Subcutaneous abdominal adipose tissue (tissue), 5 donors: ENCODE data around the gene AKIRIN2.

Experiments used
- H3K27ac ChIP-seq: one replicate; pipeline ENCODE4 v1.7.0; 2013; ENCODE audit warnings: low read depth, mild to moderate bottlenecking, inconsistent platforms, low read length, moderate library complexity
- H3K27me3 ChIP-seq, 5 donors: one replicate each; pipeline ENCODE4 v1.7.0; 2013; ENCODE audit warnings: low read length in 5 of 5, inconsistent platforms in 1 of 5; ENCODE audit not compliant: control insufficient read depth in 5 of 5, insufficient read depth in 4 of 5
- H3K36me3 ChIP-seq, 5 donors: one replicate each; pipeline ENCODE4 v1.7.0; 2013; ENCODE audit warnings: low read length in 5 of 5; ENCODE audit not compliant: control insufficient read depth in 5 of 5, insufficient read depth in 5 of 5
- H3K4me1 ChIP-seq, 5 donors: one replicate each; pipeline ENCODE4 v1.7.0; 2013; ENCODE audit warnings: low read length in 5 of 5, mild to moderate bottlenecking in 3 of 5, moderate library complexity in 1 of 5; ENCODE audit not compliant: control insufficient read depth in 5 of 5, insufficient read depth in 5 of 5
- H3K4me3 ChIP-seq, 5 donors: one replicate each; pipeline ENCODE4 v1.7.0; 2013; ENCODE audit warnings: low read length in 5 of 5, low read depth in 1 of 5
- H3K9ac ChIP-seq, 5 donors: one replicate each; pipeline ENCODE4 v1.7.0; 2013; ENCODE audit warnings: low read length in 5 of 5, mild to moderate bottlenecking in 4 of 5, moderate library complexity in 3 of 5
- H3K9me3 ChIP-seq, 5 donors: one replicate each; pipeline ENCODE4 v1.7.0; 2013; ENCODE audit warnings: low read length in 5 of 5; ENCODE audit not compliant: control insufficient read depth in 5 of 5
- donor health status: healthy.
- donor health status: healthy.
- donor health status: healthy.
- donor health status: healthy.
- donor health status: healthy.

AKIRIN2 gene

DNA sequence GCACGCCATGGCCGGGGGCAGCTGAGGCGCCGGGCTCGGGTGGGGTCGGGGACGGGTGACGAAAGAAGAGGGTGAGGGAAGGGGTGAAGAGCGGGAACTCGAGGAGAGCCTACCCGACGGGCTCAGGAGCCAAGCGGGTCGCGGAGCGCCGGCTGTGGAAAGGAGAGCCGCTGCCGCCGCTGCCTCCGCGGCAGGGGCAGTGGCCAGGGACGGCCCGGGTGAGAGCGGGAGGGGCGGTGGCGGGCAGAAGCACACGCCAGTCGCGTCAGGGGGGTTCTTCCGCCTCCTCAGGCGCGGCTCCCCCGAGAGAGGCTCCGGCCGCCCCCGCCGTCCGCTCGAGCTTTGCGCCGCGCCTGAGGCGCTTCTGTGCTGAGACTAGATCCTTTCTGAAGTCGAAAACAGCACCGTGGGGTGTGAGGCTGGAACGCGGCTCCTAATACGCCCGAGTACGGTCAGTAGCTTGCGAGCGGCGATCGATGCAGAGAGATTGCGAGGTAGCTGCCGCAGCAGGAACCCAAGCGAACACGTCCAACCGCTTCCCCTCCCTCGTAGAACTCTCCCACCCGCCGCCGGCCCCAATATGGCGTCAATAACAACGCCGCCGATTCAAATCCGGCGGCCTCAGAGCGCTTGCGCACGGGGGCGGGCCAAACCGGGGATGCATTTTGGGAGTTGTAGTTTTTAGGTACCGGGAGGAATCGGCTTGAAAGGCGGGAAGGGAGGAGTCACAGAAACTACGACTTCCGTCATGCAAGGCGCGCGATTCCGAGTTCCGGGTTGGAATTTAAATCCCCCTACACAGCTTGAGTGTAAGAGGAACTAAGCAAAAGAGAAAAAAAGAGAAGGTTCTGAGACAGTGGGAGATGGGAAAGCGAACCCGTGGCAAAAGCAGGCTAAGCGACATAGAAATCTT, at the start of gene AKIRIN2:
Gene AKIRIN2 (minus strand): TSS at position 558 of the 913 bp plus-strand sequence. CDS start 549 bp downstream, at position 9.
- Histone ChIP-seq H3K4me3 (peak within 1 kb of the TSS; percentile 80 to 98 (median 97)), H3K27me3 (no peaks in the 10 kb centered on the region), H3K36me3 (no peaks in the 10 kb centered on the region), H3K9ac (peak within 1 kb of the TSS; percentile 42 to 100 (median 99)), H3K9me3 (no peaks in the 10 kb centered on the region), H3K4me1 (peaks cover 0 to 36% (median 28%) of the 10 kb centered on the region in 5 donors), H3K27ac (peak within 1 kb of the TSS; percentile 99)

DNA sequence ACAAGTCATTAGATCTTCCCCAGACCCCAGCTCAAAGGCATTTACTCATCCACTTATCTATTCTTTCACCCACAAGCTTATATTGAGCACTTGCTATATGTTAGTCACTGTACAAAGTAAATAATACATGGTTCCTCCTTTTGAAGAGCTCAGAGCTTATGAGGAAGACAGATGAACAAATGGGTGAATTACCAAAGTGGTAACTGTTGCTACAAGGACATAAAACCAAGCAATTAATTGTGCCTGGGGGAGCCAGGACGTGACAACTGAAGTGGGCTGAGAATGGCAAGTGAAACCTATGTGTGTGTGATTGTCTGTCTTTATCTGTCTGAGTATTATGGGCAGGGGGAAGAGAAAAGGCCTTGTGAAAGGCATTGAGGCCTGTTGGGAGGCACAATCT, 45.6 kb upstream of the AKIRIN2 start:
- Histone ChIP-seq H3K27ac (no peak overlapping the region), H3K27me3 (no peaks in the 10 kb centered on the region), H3K36me3 (no peaks in the 10 kb centered on the region), H3K4me3 (no peak overlapping the region), H3K9ac (no peak overlapping the region), H3K9me3 (no peaks in the 10 kb centered on the region), H3K4me1 (no peaks in the 10 kb centered on the region)

DNA sequence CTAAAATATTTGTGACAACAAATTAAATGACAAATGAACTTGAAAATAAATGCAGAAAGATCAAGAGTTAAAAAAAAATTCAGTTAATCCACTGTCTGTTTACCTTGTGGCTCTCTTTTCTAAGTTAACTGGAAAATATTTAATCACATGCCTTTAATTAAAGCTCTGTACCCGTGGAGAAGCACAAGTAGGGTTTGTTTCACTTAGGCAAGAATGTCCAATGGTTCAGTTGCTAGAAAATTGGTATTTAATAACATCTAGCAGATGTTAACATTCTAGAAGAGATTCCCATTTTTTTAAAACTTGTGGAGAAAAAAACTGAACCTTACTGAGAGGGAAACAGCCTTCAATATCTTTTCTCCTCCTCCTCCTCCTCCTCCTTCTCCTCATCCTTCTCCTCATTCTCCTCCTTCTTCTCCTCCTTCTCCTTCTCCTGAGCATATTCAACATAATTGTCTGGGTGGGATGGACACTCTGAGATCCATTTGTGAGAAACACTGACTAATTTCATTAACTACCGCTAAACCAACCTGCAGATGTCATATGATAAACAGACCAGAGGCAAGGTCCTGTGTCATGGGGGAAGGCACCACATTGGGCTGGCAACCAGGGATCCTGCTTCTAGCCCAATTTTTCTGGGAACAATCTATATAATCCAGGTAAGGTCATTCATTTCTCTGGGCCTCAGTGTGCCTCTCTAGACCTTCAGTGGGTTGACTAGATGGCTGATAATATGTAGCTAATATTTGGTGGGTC, 44.1 kb upstream of the AKIRIN2 start:
- Histone ChIP-seq H3K4me3 (no peak overlapping the region), H3K4me1 (no peaks in the 10 kb centered on the region), H3K36me3 (no peaks in the 10 kb centered on the region), H3K27me3 (no peaks in the 10 kb centered on the region), H3K9ac (no peak overlapping the region), H3K9me3 (peaks cover 0 to 3% (median 0%) of the 10 kb centered on the region in 5 donors), H3K27ac (no peak overlapping the region)

DNA sequence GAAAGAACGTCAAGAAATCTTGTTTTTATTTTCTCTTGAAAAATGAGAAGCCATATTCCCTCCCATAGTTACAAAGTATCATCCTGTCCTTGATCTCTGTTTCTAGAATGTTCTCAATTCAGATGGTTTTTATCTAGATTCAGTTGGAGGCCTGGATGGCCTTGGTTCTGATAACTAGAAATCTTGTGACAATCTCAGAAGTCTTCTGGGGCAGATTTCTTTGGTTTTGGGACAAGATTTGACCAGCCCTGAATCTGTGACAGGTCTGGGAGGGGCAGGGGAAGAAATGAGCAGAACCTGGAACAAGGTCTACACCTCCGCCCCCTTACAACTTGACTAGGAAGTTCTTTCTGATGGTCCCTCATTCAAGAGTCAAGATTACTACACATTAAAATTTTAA, 41.4 kb upstream of the AKIRIN2 start:
- no peak overlapping the region for H3K27ac ChIP-seq
- H3K4me3 ChIP-seq, result no peak overlapping the region
- no peaks in the 10 kb centered on the region for H3K4me1 ChIP-seq
- H3K27me3 ChIP-seq, result no peaks in the 10 kb centered on the region
- no peaks in the 10 kb centered on the region for H3K36me3 ChIP-seq
- no peak overlapping the region for H3K9ac ChIP-seq
- peaks cover 0 to 3% (median 0%) of the 10 kb centered on the region in 5 donors for H3K9me3 ChIP-seq

DNA sequence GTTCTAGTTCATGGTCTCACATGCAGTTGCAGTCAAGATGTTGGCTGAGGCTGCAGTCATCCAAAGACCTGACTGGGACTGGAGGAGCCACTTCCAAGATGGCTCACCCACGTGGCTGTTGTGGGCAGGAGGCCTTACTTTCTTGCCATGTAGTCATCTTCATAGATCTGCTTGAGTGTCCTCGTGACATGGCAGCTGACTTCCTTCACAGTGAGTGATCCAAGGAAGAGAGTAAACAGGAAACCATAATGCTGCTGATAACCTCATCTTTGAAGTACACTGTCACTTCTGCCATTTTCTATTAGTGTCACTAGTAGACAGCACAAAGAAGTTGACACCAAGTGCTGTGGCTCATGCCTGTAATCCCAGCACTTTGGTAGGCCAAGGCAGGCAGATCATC, 40.1 kb upstream of the AKIRIN2 start:
- H3K9me3 ChIP-seq, result peaks cover 0 to 3% (median 0%) of the 10 kb centered on the region in 5 donors
- H3K36me3 ChIP-seq, result no peaks in the 10 kb centered on the region
- H3K27ac ChIP-seq, result no peak overlapping the region
- H3K4me3 ChIP-seq, result no peak overlapping the region
- no peak overlapping the region for H3K9ac ChIP-seq
- no peaks in the 10 kb centered on the region for H3K27me3 ChIP-seq
- H3K4me1 ChIP-seq, result no peaks in the 10 kb centered on the region

DNA sequence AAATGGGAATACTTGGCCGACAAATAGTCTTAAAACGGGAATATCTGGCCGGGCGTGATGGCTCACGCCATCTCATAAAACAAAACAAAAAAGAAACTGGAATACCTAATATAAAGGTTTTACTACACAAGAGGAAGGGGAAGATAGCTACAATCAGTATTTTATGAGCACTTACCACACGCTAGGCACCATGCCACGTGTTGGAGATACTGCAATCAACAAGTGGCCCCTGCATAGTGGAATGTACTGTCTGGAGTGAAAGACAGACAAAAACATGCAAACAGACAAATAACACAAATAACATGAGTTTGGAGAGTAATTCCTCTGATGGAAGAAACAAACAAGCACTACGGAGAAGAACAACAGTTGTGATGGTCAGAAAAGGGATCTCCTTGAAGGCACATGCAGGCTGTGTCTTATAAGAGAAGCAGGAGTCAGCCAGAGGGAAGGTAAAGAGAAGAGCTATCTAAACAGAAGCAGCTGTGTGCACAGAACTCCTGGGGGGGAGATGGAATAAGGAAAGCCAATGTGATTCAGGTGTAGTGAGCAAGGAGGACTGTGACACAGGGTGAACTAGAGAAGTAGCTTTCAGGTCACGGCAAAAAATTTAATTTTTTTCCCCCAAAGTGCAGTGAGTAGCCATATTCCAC, 39.1 kb upstream of the AKIRIN2 start:
- Histone ChIP-seq H3K4me1 (no peaks in the 10 kb centered on the region), H3K27ac (no peak overlapping the region), H3K4me3 (no peak overlapping the region), H3K9ac (no peak overlapping the region), H3K36me3 (no peaks in the 10 kb centered on the region), H3K9me3 (peaks cover 0 to 3% (median 0%) of the 10 kb centered on the region in 5 donors), H3K27me3 (no peaks in the 10 kb centered on the region)

DNA sequence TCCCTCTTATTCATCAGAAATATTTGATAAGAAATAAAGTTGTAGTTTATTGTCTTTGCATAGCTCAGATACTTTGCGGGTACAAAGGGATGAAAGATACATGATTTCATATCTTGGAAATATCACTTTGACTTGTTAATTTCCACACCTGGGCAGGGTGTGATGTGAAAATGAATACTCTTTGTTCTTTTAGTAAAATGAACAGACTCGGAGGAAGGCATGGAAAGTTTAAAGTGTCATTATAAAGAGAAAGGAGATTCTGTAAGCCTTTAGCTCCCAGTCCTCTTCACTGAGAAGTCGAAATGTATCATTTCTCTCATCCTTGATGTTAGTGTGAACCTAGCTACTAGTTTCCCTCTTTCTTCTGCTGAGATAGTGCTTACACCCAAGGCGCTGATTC, 36.7 kb upstream of the AKIRIN2 start:
- no peak overlapping the region for H3K27ac ChIP-seq
- peaks cover 0 to 3% (median 0%) of the 10 kb centered on the region in 5 donors for H3K9me3 ChIP-seq
- no peak overlapping the region for H3K9ac ChIP-seq
- no peak overlapping the region for H3K4me3 ChIP-seq
- no peaks in the 10 kb centered on the region for H3K27me3 ChIP-seq
- no peaks in the 10 kb centered on the region for H3K4me1 ChIP-seq
- no peaks in the 10 kb centered on the region for H3K36me3 ChIP-seq

DNA sequence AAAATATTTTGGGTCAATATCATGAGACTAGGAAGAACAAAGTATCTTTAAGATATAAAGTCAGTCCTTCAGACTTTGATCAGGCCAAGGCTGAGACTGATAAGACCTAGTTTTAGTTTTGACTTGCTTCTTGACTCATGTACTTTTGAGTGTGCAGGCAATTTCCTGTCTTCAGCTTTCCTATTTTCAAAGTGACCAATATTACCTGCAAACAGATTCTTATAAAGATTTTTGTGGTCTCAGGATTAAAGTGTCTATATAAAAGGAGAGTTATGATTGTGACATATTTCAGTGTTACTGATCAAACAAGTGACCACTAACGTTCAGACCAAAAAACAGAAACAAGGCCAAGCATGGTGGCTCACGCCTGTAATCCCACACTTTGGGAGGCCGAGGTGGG, 36.0 kb upstream of the AKIRIN2 start:
- H3K27ac ChIP-seq, result no peak overlapping the region
- H3K4me3 ChIP-seq, result no peak overlapping the region
- H3K9me3 ChIP-seq, result peaks cover 0 to 3% (median 0%) of the 10 kb centered on the region in 5 donors
- H3K4me1 ChIP-seq, result no peaks in the 10 kb centered on the region
- H3K9ac ChIP-seq, result no peak overlapping the region
- H3K36me3 ChIP-seq, result no peaks in the 10 kb centered on the region
- no peaks in the 10 kb centered on the region for H3K27me3 ChIP-seq

DNA sequence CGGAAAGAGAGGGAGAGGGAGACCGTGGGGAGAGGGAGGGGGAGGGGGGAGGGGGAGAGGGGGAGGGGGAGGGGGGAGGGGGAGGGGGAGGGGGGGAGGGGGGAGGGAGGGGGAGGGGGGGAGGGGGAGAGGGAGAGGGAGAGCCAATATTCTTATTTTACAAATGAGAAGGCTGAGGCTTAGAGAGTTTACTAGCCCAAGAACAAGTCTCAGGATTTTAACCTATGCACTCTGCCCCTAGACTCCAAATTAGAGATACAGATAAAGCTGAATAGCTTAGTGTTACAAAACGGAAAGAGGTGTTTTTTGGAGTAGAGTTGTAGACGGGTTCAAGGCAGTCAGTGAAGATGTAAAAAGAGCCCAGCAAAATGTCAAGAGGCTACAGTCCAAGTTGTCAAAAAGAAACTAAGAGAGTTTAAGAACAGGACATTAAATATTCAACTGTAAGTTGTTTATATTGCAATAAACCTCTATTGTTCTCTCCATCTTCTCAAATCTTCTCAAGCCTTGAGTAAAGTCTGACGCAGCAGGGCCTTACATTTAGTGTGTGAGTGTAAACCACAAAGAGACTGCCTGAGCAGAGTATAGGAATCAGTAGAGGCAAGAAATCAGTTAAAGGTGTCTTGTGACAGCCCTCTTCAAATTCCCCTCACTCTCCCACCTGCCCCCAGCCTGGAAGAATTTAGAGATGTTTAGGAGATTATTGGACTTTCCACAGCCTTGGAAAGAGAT, 34.9 kb upstream of the AKIRIN2 start:
- no peaks in the 10 kb centered on the region for H3K27me3 ChIP-seq
- H3K4me3 ChIP-seq, result no peak overlapping the region
- no peaks in the 10 kb centered on the region for H3K36me3 ChIP-seq
- H3K9me3 ChIP-seq, result peaks cover 0 to under 1% (median 0%) of the 10 kb centered on the region in 5 donors
- peaks cover 3 to 6% (median 6%) of the 10 kb centered on the region in 5 donors for H3K4me1 ChIP-seq
- no peak overlapping the region for H3K9ac ChIP-seq
- no peak overlapping the region for H3K27ac ChIP-seq
